Measurements from ENCODE around the gene ARL4A.

- TF ChIP-seq SP1 (IDR thresholded peaks at IDR 0.05; ENCODE audit: low read depth, low read length) (no peak), HCFC1 (IDR thresholded peaks at IDR 0.05; ENCODE audit: low read length) (no peak), EZH2 (IDR thresholded peaks at IDR 0.05; ENCODE audit: borderline replicate concordance, control insufficient read depth, low read depth, low read length) (no peak), TCF12 (IDR thresholded peaks at IDR 0.05; ENCODE audit: low read depth, low read length) (no peak), PRDM15 (CRISPR knock-in tag; IDR thresholded peaks at IDR 0.05) (no peak), USF2 (IDR thresholded peaks at IDR 0.05; ENCODE audit: borderline replicate concordance, low read depth, low read length) (no peak), POLR2AphosphoS2 (IDR thresholded peaks at IDR 0.05; ENCODE audit: low read depth, low read length) (no peak), EP300 (IDR thresholded peaks at IDR 0.05; ENCODE audit: borderline replicate concordance in 1 of 2, control insufficient read depth in 1 of 2, low read depth in 2 of 2, low read length in 2 of 2) (no peak), MTA3 (IDR thresholded peaks at IDR 0.05; ENCODE audit: borderline replicate concordance, low read length) (no peak), MYC (IDR thresholded peaks at IDR 0.05; ENCODE audit: insufficient read depth, insufficient read length, insufficient replicate concordance, low read length, severe bottlenecking) (no peak), SPI1 (IDR thresholded peaks at IDR 0.05; ENCODE audit: borderline replicate concordance, insufficient read depth, low read depth, low read length) (no peak), USF1 (IDR thresholded peaks at IDR 0.05; ENCODE audit: borderline replicate concordance, extremely low read length, insufficient read depth, low read depth, low read length) (no peak)
- TF ChIP-seq, protein P1, sequence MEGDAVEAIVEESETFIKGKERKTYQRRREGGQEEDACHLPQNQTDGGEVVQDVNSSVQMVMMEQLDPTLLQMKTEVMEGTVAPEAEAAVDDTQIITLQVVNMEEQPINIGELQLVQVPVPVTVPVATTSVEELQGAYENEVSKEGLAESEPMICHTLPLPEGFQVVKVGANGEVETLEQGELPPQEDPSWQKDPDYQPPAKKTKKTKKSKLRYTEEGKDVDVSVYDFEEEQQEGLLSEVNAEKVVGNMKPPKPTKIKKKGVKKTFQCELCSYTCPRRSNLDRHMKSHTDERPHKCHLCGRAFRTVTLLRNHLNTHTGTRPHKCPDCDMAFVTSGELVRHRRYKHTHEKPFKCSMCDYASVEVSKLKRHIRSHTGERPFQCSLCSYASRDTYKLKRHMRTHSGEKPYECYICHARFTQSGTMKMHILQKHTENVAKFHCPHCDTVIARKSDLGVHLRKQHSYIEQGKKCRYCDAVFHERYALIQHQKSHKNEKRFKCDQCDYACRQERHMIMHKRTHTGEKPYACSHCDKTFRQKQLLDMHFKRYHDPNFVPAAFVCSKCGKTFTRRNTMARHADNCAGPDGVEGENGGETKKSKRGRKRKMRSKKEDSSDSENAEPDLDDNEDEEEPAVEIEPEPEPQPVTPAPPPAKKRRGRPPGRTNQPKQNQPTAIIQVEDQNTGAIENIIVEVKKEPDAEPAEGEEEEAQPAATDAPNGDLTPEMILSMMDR (IDR thresholded peaks at IDR 0.05 in 2 of 3, conservative IDR thresholded peaks at IDR 0.05 in 1 of 3; ENCODE audit: control insufficient read depth in 2 of 3, extremely low read depth in 1 of 3, insufficient read depth in 1 of 3, low read depth in 3 of 3, low read length in 3 of 3) = no peak
- TF ChIP-seq, protein P2, sequence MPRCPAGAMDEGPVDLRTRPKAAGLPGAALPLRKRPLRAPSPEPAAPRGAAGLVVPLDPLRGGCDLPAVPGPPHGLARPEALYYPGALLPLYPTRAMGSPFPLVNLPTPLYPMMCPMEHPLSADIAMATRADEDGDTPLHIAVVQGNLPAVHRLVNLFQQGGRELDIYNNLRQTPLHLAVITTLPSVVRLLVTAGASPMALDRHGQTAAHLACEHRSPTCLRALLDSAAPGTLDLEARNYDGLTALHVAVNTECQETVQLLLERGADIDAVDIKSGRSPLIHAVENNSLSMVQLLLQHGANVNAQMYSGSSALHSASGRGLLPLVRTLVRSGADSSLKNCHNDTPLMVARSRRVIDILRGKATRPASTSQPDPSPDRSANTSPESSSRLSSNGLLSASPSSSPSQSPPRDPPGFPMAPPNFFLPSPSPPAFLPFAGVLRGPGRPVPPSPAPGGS (IDR thresholded peaks at IDR 0.05; ENCODE audit: borderline replicate concordance, insufficient read depth, low read depth, low read length, poor library complexity, severe bottlenecking) = no peak
Observed at GRCh38 chr7:12692479-12693259, 5.2 kb downstream of the ARL4A start.
